ENCODE data around the gene PAF1.
"Not testable (repeated sequence)": the region's sequence is repeated elsewhere in the genome, so short reads cannot be mapped to it uniquely, and the experiment has no call there.

The PAF1 gene

DNA sequence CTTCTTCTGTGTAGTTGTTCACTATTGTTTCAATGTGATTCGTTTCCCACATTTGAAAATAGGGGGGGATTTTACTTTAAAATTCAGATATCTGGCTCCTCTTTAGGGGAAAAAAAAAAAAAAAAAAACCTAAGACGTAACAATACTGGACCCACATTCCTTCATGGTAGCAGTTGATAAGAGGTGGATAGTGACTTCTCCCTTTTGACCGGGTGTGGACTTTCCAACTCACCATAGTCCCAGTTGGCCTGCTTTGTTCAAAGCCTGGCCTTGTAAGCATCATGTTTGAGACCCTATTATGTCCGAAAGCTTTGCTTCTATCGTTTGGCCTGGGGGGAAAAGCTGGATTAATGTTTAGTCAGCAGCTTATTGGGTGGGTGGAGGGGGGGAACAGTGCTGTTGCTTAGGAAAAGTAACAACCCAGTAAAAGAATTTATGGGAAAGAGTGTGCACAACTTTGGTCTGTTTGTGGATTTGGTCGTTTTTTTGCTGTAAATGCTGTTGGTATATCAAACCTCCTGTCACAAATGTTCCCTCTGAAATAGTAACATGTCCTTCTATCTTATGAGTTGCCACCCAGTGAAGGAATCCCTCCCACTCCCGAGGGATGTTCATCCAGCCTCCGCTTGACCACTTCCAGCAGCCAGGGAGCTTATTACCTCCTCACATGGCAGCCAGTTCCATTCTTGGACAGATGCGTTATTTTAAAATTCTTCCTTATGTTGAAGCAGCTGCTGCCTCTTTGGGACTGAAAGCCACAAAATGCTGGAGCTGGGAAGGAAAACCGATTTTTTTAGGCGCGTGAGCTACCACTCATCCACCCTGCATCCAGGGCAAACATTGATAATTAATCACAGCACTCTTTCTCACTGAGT is 38.3 kb downstream of the PAF1 start:
- no peak for DNase-seq (ENCODE audit: low read depth)

DNA sequence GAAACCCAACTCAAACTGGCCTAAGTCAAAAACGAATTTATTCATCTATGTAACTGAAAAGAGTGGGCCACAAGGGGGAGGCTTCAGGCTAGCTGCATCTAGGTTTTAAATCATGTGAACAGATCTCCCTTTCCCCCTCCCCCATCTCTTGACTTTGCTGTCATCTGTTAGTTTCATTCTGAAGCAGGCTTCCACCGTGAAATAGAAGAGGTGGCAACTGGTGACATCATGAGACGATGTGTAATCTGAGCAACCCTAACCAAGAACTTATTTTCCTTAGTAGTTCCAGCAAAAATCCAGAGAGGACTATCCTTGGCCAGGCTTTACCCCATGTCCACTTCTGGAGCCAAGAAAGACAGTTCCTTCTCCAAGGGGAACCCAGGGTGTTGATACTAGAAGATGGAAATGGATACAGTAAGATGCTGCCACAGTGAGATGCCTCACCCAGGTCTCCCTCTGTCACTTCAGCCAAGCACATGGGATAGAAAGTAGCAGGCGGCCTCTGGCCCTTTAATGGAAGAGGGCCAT is 39.3 kb downstream of the PAF1 start:
- peak; percentile 20 for DNase-seq (ENCODE audit: low read depth)

DNA sequence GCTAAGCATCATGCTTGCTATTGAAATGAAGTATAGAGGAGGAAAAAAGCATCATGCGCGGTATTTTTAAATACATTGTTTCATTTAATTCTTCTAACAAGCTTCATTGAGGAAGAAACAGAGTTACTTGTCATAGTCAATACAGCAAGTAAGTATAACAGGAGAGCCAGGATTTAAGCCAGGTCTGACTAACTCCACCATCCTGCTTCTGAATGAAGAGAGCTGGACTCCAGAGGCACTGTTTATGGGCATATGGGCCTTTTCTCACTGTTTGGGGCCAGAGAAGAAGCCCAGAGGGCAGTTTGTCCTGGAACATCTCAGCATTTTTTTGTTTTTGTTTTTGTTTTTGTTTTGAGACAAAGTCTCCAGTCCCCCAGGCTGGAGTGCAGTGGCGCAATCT is 40.8 kb downstream of the PAF1 start:
- DNase-seq (ENCODE audit: low read depth) = no peak

DNA sequence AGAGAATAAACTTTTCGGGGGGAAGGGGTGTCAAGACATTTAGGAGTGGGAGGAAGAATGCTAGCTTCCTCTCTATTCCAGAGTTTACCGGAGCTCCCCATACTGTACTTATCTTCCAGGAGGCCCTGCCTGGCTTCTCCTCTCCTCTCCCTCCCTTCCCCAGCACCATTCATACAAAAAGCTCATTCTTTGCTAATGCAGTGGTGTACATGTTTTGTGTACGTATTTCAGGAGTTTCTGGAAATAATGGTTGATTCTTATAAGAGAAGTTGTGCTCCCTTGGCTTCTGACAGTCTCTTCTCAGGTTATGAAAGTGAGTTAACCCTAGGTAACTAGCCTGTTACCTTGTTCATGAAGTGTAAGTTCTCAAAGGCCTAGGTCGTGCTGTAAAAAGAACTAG is 41.6 kb downstream of the PAF1 start:
- no peak for DNase-seq (ENCODE audit: low read depth)

DNA sequence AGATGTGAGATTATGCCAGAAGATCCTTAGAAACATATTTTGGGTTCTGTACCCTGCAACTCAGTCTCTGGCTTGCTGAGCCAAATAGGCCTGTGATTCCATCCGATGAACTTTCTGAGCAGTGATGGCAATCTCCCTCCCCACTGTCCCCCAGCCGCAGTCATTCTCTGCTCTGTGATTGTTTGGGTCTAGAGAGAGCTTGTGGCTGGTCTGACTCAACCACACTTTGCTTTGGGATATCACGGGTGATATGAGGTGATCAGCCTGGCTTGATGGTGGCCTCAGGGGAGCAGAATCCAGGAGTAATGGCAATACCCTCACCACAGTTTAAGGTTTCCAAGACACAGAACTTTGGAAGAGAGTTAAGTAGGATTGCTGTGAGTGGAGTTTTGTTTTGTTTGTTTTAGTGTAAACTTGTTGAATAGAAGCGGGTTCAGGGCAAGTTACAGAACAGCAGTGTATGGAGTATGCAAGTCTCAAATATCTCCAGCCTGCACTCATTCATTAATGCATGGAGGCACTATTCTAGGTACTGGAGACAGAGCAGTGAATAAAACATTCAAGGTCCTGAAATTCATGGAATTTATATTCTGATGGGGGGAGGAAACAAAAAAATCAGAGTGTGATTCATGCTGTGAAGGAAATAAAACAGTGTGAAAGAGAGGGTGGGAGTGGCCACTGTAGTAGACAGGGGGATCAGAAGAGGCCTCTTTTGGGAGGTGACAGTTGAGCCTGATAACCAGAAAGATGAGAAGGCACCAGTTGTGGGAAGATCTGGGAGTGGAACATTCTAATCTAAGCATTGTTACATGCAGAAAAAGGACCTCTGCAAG is 43.4 kb downstream of the PAF1 start:
- peak; percentile 45 for DNase-seq (ENCODE audit: low read depth)

DNA sequence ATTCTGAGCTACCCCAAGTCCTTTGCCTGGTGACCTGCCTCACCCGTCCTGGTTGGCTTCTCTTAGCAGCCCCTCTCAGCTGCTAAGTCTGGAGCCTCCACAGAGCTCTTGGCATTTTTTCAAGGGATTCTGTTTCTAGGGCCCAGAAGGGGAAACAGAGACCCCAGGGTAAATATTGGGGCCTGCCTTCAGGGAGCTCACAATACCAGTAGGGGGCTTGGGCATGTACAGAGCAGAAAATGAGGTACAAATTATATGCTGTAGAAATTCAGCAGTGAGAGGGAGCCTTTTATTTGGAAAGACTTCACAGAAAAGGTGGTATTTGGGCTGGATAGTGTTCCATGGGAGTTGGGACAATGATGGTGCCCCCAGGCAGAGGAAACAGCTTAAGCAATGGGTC is 45.0 kb downstream of the PAF1 start:
- DNase-seq (ENCODE audit: low read depth) = no peak

DNA sequence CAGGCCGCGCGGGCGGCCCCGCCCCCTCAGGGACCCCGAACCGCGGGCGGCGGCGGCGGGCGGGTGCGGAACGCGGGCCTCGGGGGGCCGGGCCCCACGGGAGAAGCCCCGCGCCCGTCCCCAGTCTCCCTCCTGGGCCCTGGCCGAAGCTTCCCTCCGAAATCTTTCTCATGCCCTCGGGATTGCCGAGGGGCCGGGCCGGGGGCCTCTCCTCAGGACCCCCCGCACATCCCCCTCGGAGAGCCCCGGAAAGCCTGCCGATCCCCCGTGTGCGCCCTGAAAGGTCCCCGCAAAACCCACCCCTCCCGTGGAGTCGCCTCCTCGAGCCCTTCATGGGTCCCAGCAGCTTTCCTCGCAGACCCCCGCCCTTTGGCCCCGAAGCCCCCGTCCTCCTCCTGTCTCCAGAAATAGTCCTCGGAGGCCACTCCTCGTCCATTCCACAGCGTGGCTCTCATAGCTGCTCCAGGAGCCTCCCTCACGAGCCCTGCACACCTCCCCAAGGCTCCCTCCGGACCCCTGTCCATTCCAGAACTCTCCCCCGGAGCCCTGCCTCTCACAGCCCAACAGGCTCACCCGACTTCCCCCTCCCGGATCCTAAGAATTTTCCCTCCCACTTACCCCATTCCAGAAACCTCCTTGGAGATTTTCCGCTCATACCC is 48.1 kb downstream of the PAF1 start:
- DNase-seq (ENCODE audit: low read depth) = peak; percentile 37

DNA sequence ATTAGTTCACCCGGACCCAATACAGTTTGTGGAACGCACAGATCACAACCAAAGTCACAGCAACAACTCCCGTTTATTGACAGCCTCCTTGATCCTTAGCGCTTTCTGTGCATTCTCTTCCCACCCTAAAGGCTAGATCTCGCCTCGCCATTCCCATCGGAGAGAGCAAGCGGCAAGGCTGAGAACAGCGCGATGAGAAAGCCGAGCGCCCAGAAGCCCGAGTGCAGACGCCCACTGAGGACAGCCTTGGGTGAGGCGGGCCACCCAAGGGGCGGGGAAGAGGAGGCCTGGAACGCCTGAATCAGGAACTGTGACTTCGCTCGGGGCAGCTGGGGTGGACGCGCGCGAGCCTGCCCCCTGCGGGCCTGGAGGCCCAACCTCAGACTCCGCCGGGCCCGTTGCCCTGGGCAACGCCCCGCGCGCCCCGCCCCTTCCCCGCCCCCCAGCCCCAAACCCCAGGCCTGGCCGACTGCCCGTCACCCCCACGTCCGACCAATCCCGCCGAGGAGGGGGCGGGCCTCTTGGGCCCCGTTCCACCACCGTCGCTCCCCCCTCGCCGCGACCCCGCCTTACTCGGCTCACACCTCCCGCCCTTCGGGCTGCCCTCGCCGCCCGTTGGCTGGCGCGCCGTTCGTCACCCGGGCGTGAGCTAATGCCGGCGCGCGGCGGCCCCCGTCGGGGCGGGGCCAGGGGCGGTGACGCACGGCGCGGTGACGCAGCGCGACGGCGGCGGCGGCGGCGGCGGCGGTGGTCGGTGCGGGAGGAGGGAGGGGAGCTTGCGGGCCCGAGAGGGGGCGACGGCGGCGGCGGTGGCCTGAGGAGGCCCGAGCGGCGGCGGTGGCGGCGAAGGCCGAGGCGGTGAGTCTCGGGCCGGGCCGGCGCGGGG is 48.9 kb downstream of the PAF1 start, which contains the start of gene SAMD4B:
Gene SAMD4B (plus strand): TSS at position 703 of the 886 bp plus-strand sequence. CDS start 14,473 bp downstream, outside the sequence.
- DNase-seq (ENCODE audit: low read depth) = peak; percentile 97

DNA sequence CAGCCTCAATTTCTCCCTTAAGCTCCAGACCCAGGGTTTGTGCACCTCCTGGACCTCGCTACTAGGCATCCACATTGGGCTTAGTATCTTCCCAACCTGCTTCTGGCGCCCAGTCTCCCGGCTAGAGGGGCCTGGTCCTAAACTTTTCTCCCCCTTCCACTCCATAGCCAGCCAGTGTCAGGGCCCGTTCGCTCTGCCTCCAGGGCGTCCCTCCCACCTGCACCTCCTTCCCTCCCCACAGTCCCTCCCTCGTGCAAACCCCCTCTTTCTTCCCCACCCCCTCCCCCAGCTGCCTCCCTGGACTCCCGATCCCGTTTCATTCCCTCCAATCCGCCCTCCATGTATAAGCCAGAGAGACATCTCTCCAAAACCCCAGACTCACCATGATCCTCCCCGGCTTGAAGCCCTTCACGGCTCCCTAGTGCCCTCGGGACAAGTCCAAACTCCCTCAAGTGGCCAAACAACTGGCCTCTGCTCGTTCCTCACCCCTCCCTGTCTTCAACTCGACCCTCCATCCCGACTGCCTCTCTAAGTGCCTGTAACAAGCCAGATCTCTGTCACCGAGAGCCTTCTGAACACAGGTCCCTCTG is 49.7 kb downstream of the PAF1 start:
- peak; percentile 51 for DNase-seq (ENCODE audit: low read depth)

DNA sequence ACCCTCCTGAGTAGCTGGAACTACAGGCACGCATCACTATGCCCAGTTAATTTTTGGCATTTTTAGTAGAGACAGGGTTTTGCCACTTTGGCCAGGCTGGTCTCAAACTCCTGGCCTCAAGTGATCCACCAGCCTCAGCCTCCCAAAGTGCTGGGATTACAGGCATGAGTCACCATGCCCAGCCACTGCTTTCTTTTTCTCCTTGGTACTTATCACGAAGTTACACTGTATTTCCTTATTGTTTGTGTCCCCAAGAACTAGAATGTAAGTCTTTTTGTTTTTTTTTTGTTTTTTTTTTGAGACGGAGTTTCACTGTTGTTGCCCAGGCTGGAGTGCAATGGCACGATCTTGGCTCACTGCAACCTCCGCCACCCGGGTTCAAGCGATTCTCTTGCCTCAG is 50.8 kb downstream of the PAF1 start:
- not testable (repeated sequence) for DNase-seq (ENCODE audit: low read depth)

DNA sequence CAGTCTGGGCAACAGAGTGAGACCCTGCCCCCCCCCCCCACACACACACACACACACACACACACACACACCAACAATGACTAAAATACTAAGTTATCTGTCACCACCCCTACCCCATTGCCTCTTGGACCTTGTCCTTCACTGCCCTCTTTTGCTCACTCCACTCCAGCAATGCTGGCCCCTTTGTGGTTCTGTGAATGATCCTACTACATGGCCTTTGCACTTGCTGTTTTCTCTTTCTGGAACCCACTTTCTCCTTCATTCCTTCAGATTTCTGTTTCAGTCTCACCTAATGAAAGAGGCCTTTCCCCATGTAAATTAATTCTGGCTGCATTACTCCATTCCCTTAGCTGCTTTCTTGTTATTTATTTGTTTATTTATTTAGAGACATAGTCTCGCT is 51.2 kb downstream of the PAF1 start:
- no peak for DNase-seq (ENCODE audit: low read depth)

DNA sequence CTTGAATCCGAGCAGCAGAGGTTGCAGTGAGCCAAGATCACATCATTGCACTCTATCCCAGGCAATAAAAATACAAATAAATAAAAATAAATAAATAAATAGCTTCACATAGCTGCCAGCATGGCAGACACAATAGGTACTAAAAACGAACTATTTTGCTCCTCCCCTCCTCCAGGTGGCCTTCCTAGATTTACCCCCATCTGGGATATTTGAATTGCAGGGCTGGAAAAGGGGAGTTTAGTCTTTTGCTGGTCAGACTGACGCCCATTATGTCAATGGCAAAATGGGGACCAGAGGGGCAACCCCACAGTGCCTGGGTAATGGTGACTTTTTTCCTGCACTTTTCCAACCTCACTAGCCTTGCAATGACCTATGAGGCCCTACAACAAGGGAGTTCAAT is 54.4 kb downstream of the PAF1 start:
- DNase-seq (ENCODE audit: low read depth) = no peak

Measured in ELR (cell line).